Measurements from ENCODE around the gene AOAH. TPM values are rescaled to one million over a fixed set of nuclear protein-coding genes. Genes with fewer than 3 reads are reported as not detected.

Gene AOAH
- total RNA-seq, 6 experiments from 2014 or later, result not detected

- no peak for TF ChIP-seq CTCF (IDR thresholded peaks at IDR 0.05)
- no peak overlapping the region for H3K27ac Mint-ChIP-seq
- peaks cover 3% of the 10 kb centered on the region for H3K27me3 Mint-ChIP-seq (ENCODE audit: insufficient read depth)
- H3K9me3 Mint-ChIP-seq, result peaks cover 57% of the 10 kb centered on the region
- H3K4me3 Mint-ChIP-seq, result no peak overlapping the region
- DNase-seq, result no peak
- H3K4me1 Mint-ChIP-seq (ENCODE audit: low read depth), result no peaks in the 10 kb centered on the region
- no peaks in the 10 kb centered on the region for H3K36me3 Mint-ChIP-seq (ENCODE audit: low read depth)
Observed at GRCh38 chr7:36762394-36762793, 38.1 kb upstream of the AOAH start.

- Mint-ChIP-seq H3K4me1 (ENCODE audit: low read depth) (no peaks in the 10 kb centered on the region), H3K27ac (no peak overlapping the region), H3K36me3 (ENCODE audit: low read depth) (no peaks in the 10 kb centered on the region), H3K27me3 (ENCODE audit: insufficient read depth) (peaks cover 3% of the 10 kb centered on the region), H3K9me3 (peaks cover 56% of the 10 kb centered on the region), H3K4me3 (no peak overlapping the region)
- TF ChIP-seq CTCF (IDR thresholded peaks at IDR 0.05), result no peak
- no peak for DNase-seq
Observed at GRCh38 chr7:36761835-36762234, 37.5 kb upstream of the AOAH start.

GRCh38 chr7:36760856-36761762 lies 36.8 kb upstream of the AOAH start:
- no peaks in the 10 kb centered on the region for H3K36me3 Mint-ChIP-seq (ENCODE audit: low read depth)
- peaks cover 60% of the 10 kb centered on the region for H3K9me3 Mint-ChIP-seq
- no peak for DNase-seq
- no peak for TF ChIP-seq CTCF (IDR thresholded peaks at IDR 0.05)
- peaks cover 3% of the 10 kb centered on the region for H3K27me3 Mint-ChIP-seq (ENCODE audit: insufficient read depth)
- no peak overlapping the region for H3K27ac Mint-ChIP-seq
- no peak overlapping the region for H3K4me3 Mint-ChIP-seq
- no peaks in the 10 kb centered on the region for H3K4me1 Mint-ChIP-seq (ENCODE audit: low read depth)

- DNase-seq, result no peak
- peaks cover 1% of the 10 kb centered on the region for H3K27me3 Mint-ChIP-seq (ENCODE audit: insufficient read depth)
- TF ChIP-seq CTCF (IDR thresholded peaks at IDR 0.05), result no peak
- H3K27ac Mint-ChIP-seq, result no peak overlapping the region
- H3K9me3 Mint-ChIP-seq, result peaks cover 52% of the 10 kb centered on the region
- H3K4me3 Mint-ChIP-seq, result no peak overlapping the region
- no peaks in the 10 kb centered on the region for H3K36me3 Mint-ChIP-seq (ENCODE audit: low read depth)
- H3K4me1 Mint-ChIP-seq (ENCODE audit: low read depth), result no peaks in the 10 kb centered on the region
Observed at GRCh38 chr7:36758879-36759278, 34.6 kb upstream of the AOAH start.

GRCh38 chr7:36755484-36755883 lies 31.2 kb upstream of the AOAH start:
- H3K4me1 Mint-ChIP-seq (ENCODE audit: low read depth), result no peaks in the 10 kb centered on the region
- H3K27me3 Mint-ChIP-seq (ENCODE audit: insufficient read depth), result peaks cover 1% of the 10 kb centered on the region
- no peak overlapping the region for H3K27ac Mint-ChIP-seq
- H3K4me3 Mint-ChIP-seq, result no peak overlapping the region
- TF ChIP-seq CTCF (IDR thresholded peaks at IDR 0.05), result no peak
- DNase-seq, result no peak
- H3K36me3 Mint-ChIP-seq (ENCODE audit: low read depth), result no peaks in the 10 kb centered on the region
- peaks cover 43% of the 10 kb centered on the region for H3K9me3 Mint-ChIP-seq

Measured in HFFc6 (cell line).